Natural killer cell treated with Interleukin-12 subunit alpha and Interleukin-12 subunit beta and Interleukin-15 and Interleukin-18, amount 100 ng/mL, for 72 hours (primary cell): Measurements from ENCODE around the gene KAT14. TPM values are rescaled to one million over a fixed set of nuclear protein-coding genes. Genes with fewer than 3 reads are reported as not detected.
A peak's percentile ranks its signal among the peaks of the same experiment; 100 is the strongest.
"Not testable (repeated sequence)": the region's sequence is repeated elsewhere in the genome, so short reads cannot be mapped to it uniquely, and the experiment has no call there.

Source experiments
- ATAC-seq, 2 donors: fragments of 150-1000 bp; cut with Tn5 transposase in 1 of 2; sonication (Bioruptor Pico), chemical (Tn5 transposase) in 1 of 2; 2 replicates each; pipeline ENCODE4 v1.10.0; 2021
- DNase-seq: peaks from one replicate; pipeline ENCODE4 v3.0.0; 2022; ENCODE audit warnings: low spot score
- H3K27ac Mint-ChIP-seq, 2 donors: 1 replicate in 1 of 2; 2 replicates in 1 of 2; pipeline ENCODE4 v1.8.0; 2022; ENCODE audit warnings: mixed read lengths in 2 of 2, mild to moderate bottlenecking in 1 of 2, moderate library complexity in 1 of 2
- H3K27me3 Mint-ChIP-seq, 2 donors: 1 replicate in 1 of 2; 2 replicates in 1 of 2; pipeline ENCODE4 v1.8.0; 2022; ENCODE audit warnings: mixed read lengths in 2 of 2
- H3K36me3 Mint-ChIP-seq: one replicate; pipeline ENCODE4 v1.8.0; 2022; ENCODE audit warnings: mixed read lengths
- H3K4me1 Mint-ChIP-seq, 2 donors: 1 replicate in 1 of 2; 2 replicates in 1 of 2; pipeline ENCODE4 v1.8.0; 2022; ENCODE audit warnings: low read depth in 2 of 2, mixed read lengths in 2 of 2, mild to moderate bottlenecking in 1 of 2
- H3K4me3 Mint-ChIP-seq: one replicate; pipeline ENCODE4 v1.8.0; 2022; ENCODE audit warnings: mixed read lengths
- H3K9me3 Mint-ChIP-seq: 2 replicates; pipeline ENCODE4 v1.8.0; 2022; ENCODE audit warnings: mixed read lengths
- total RNA-seq, 2 donors: library from RNA; stranded (reverse); gene quantifications; one replicate each; pipeline ENCODE4 v1.2.3, GENCODE V29; 2022

Gene KAT14
- total RNA-seq, 2 donors from 2014 or later, result 10.6 to 11.0 TPM

DNA sequence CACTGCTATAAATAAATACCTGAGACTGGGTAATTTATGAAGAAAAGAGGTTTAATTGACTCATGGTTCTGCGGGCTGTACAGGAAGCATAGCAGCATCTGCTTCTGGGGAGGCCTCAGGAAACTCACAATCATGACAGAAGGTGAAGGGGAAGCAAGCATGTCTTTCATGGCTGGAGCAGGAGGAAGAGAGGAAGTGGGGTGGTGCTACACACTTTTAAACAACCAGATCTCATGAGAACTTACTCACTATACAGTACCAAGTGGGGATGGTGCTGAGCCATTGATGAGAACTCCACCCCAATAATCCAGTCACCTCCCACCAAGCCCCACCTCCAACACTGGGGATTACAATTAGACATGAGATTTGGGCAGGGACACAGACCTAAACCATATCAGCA, 9.1 kb upstream of the KAT14 start:
- not testable (repeated sequence) for DNase-seq, H3K4me1 Mint-ChIP-seq, H3K9me3 Mint-ChIP-seq

DNA sequence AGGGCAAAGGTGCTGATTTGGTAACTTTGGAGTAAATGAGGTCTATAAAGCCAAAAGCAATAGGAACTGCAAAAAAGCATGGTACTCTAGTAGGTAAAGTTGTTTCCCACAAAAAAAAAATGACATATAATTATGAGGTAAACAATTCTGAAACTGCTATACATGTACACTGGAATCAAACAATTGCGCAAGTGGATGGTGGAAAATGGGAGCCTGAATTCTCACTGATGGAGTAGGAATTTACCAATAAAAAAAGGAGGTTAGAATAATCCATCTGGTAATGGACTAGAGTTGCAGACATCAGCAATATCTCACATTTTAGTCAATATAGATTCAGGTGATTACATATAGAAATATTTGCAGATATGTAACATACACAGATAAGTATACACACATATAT, 5.0 kb upstream of the KAT14 start:
- H3K4me3 Mint-ChIP-seq, result no peak overlapping the region
- H3K27me3 Mint-ChIP-seq, result peaks cover 5 to 11% of the 10 kb centered on the region in 2 donors
- H3K36me3 Mint-ChIP-seq, result no peaks in the 10 kb centered on the region
- peaks cover 0 to 8% of the 10 kb centered on the region in 2 donors for H3K4me1 Mint-ChIP-seq
- no peak for ATAC-seq
- DNase-seq, result no peak
- no peaks in the 10 kb centered on the region for H3K9me3 Mint-ChIP-seq
- H3K27ac Mint-ChIP-seq, result no peak overlapping the region

More for the DNA sequence above, 9.1 kb upstream of the KAT14 start:
- ATAC-seq, H3K4me3 Mint-ChIP-seq, H3K27ac Mint-ChIP-seq, H3K36me3 Mint-ChIP-seq: not testable (repeated sequence)
- peaks cover 23 to 24% of the 10 kb centered on the region in 2 donors for H3K27me3 Mint-ChIP-seq

DNA sequence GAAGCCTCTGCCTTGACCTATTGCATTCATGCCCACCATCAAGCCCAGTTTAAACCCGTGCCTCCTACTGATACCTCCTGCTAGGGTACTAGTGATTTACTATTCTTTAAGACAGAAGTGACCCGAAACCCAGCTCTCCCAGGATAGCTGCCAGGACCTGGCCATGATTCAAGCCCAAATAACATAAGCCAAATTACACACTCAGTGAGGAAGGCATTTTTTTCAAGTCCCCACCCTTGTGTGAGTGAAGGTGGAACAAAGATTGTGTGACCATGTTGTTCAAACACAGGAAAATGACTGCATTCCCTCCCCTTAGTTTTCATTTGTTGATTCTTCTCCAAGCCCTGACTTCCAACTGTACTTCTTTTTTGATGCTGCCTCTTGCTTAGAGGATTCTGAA, 3.7 kb upstream of the KAT14 start:
- peaks cover 6 to 11% of the 10 kb centered on the region in 2 donors for H3K4me1 Mint-ChIP-seq

DNA sequence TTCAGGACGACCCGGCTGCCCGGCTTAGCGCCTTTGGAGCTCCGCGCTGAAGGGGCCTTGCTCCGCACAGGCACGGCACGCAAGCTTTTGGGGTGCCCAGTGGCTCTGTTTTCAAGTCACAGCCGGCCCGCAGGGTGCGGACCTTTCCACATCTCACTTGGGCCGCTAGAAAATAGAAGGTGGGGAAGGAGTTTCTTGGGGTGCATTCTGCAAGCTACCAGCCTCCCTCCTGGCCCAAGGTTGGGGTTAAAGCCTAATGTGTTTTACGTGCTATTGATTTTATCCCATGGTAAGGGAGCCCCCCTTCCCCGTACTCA, 561 bp downstream of the KAT14 start:
- Mint-ChIP-seq H3K36me3 (peaks cover 6% of the 10 kb centered on the region), H3K4me3 (peak overlapping the region; percentile 78), H3K27ac (peak overlapping the region; percentile 54 to 83), H3K9me3 (no peaks in the 10 kb centered on the region), H3K4me1 (peaks cover 18 to 30% of the 10 kb centered on the region in 2 donors), H3K27me3 (peaks cover 0 to 4% of the 10 kb centered on the region in 2 donors)
- ATAC-seq (peak in 1 of 2 donors; percentile 0), DNase-seq (no peak)

More for the DNA sequence above, 3.7 kb upstream of the KAT14 start:
- ATAC-seq (no peak), DNase-seq (no peak)
- Mint-ChIP-seq H3K27ac (no peak overlapping the region), H3K9me3 (no peaks in the 10 kb centered on the region), H3K27me3 (peaks cover 5 to 7% of the 10 kb centered on the region in 2 donors), H3K36me3 (no peaks in the 10 kb centered on the region), H3K4me3 (no peak overlapping the region)

DNA sequence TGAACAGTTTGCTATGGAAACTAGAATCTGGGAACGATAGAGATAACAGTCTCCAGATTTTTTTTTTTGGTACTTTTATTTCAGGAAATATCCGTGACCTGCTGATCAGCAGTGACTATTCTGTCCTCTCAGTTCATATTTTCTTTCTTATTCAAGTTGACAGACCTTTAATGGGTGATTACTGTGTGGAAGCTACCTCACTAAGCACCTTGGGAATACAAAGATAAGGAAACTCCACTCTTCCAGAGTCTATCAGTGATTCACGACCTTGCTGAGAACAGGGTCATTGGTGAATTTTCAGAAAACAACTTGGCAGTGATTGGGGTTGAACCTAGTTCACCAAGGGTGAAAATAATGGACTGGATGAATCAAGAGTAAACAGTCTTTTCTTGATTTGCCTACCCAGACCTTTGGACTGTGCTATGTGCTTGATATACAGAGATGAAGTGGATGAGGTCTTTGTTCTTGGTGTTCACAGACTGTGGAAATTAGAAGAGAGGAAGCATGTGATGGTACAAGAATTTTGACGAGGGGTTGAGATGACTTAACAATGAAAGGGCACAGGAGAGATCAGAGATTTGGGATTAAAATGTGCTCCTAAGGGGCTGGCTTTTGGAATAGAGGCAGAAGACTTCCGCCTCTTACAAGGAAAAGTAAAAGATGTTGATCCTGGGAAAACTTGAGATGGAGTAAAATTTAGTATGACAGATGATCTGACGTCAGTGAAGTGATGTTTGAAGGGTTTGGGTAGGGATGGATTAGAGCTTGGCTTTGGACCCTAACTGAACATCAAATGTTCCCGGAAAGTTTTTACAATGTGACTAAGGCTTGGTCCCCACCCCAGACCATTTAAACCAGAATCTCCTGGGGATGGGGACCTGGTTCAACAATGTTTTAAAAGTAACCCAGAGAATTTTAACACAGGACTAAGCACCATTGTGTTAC, 1.2 kb downstream of the KAT14 start:
- ATAC-seq, result no peak
- Mint-ChIP-seq H3K27ac (peak overlapping the region; percentile 54 to 83), H3K9me3 (no peaks in the 10 kb centered on the region), H3K36me3 (peaks cover 6% of the 10 kb centered on the region), H3K27me3 (peaks cover 0 to 1% of the 10 kb centered on the region in 2 donors), H3K4me3 (peak overlapping the region; percentile 78), H3K4me1 (peaks cover 18 to 30% of the 10 kb centered on the region in 2 donors)
- no peak for DNase-seq

DNA sequence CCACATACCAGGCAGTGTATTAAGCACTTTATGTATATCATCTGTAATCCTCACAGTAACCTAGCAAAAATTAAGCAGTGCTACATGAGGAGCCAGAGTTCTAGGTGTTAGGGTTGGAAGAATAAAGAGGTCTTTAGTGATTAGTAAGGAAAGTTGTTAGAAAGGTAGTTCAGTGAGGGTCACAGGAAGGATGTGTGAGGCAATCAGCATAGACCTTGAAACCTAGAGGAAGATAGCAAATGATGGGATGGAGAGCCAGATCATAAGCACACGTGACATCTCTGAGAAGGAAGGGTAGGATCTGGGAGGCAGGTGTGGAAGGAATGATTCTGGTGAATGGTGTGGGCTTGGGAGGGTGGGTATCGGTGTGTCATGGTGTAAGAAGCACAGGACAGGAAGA, 2.2 kb downstream of the KAT14 start:
- Mint-ChIP-seq H3K27ac (no peak overlapping the region), H3K36me3 (peaks cover 6% of the 10 kb centered on the region), H3K9me3 (no peaks in the 10 kb centered on the region), H3K27me3 (no peaks in the 10 kb centered on the region), H3K4me1 (peaks cover 18 to 30% of the 10 kb centered on the region in 2 donors), H3K4me3 (no peak overlapping the region)
- ATAC-seq (no peak), DNase-seq (no peak)

DNA sequence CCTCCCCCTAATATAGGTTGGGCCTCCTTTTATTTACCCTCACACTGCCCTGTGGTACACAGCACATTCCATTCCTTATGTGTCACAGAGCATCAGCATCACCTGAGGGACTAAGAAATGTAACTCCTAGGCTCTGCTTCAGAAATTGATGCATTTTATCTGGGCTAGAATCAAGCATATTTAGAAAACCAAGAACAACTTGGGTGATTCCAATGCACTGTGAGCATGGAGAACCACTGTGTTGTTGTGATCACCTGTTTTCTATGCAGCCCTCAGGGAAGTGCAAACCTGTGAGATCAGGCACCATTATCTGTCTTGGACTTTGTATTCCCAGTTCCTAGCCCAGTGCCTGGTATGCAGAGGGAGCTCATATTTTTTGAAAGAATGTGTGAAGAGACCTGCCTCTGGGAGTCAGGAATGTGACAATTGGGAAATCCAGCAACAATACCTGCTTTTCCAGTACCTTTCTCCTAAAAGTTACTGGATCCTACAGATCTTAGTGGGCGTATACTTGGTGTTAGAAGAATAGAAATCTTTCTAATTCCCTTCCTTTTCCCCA, 7.0 kb downstream of the KAT14 start:
- Mint-ChIP-seq H3K27me3 (no peaks in the 10 kb centered on the region), H3K4me1 (peaks cover 6 to 17% of the 10 kb centered on the region in 2 donors), H3K9me3 (no peaks in the 10 kb centered on the region), H3K36me3 (peaks cover 6% of the 10 kb centered on the region), H3K4me3 (no peak overlapping the region), H3K27ac (no peak overlapping the region)
- no peak for ATAC-seq
- no peak for DNase-seq

DNA sequence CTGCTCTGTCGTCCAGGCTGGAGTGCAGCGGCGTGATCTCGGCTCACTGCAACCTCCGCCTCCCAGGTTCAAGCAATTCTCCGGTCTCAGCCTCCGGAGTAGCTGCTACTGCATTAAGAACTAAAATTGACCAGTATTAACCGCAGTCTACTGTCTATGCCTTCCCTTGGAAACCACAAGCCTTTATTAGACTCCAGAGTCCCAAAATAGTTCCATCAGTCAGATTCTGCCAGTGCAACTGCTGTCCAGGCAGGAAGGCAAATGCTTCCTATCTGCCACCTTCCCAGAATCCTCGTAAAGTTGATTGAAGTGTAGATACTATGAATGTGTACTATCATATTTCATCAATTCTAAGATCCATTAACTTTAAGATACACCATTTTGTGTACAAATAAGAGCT, 16.7 kb downstream of the KAT14 start:
- no peak for ATAC-seq
- DNase-seq, result no peak
- H3K9me3 Mint-ChIP-seq, result no peaks in the 10 kb centered on the region
- H3K27ac Mint-ChIP-seq, result no peak overlapping the region
- peaks cover 6% of the 10 kb centered on the region for H3K36me3 Mint-ChIP-seq
- no peaks in the 10 kb centered on the region for H3K27me3 Mint-ChIP-seq
- H3K4me3 Mint-ChIP-seq, result no peak overlapping the region
- H3K4me1 Mint-ChIP-seq, result peaks cover 0 to 8% of the 10 kb centered on the region in 2 donors

DNA sequence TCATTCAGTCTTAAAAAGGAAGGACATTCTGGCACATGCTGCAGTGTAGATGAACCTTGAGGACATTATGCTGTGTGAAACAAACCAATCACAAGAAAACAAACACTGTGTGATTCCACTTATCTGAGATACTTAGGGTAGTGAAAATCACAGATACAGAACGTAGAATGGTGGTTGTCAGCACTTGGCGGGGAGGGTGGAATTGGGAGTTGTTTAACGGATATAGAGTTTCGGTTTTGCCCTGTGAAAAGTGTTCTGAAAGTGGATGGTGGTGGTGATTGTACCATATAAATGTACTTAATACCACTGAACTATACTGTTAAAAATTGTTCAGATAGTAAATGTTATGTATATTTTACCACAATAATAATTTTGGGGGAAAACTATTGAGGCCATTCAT, 18.4 kb downstream of the KAT14 start:
- no peak overlapping the region for H3K4me3 Mint-ChIP-seq
- H3K27ac Mint-ChIP-seq, result no peak overlapping the region
- no peaks in the 10 kb centered on the region for H3K27me3 Mint-ChIP-seq
- H3K4me1 Mint-ChIP-seq, result peaks cover 0 to 5% of the 10 kb centered on the region in 2 donors
- no peaks in the 10 kb centered on the region for H3K9me3 Mint-ChIP-seq
- no peak for DNase-seq
- peaks cover 6% of the 10 kb centered on the region for H3K36me3 Mint-ChIP-seq
- ATAC-seq, result no peak

DNA sequence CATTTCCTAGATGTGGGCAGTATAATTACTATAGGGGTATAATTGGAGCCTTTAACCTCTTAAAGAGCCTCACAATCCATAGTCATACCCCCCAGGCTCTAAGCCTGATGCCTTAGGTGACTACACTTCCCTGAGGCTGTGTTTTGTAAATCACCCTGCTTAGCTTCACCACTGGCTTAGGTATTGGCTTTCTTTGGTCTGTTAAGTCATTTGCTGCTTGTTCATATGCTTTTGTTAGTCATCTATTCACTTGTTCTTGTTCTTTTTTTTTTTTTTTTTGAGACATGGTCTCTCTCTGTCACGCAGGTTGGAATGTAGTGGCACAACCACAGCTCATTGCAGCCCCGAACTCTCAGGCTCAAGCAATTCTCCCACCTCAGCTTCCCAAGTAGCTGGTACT, 26.7 kb downstream of the KAT14 start:
- H3K27ac Mint-ChIP-seq, result peak overlapping the region in 1 of 2 donors; percentile 48
- H3K4me3 Mint-ChIP-seq, result no peak overlapping the region
- H3K27me3 Mint-ChIP-seq, result no peaks in the 10 kb centered on the region
- H3K9me3 Mint-ChIP-seq, result no peaks in the 10 kb centered on the region
- H3K4me1 Mint-ChIP-seq, result peaks cover 22 to 26% of the 10 kb centered on the region in 2 donors
- ATAC-seq, result no peak
- no peak for DNase-seq
- peaks cover 15% of the 10 kb centered on the region for H3K36me3 Mint-ChIP-seq

DNA sequence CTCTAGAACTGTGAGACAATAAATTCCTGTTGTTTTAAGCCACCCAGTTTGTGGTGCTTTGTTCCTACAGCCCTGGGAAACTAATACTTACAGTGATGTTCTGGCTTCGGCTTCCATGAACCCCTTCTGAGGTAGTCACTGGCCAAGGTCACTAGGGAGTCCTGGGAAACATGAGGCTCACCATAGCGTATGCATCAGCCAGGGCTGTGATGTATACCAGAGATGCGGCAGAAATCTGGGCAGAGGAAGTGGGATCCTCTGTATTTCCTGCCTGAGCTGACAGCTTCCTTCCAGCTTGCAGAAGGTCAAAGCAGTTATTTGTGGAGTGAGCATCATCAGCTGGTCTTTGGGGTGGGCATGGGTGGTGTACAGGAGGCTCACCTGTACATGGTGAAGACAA, 27.9 kb downstream of the KAT14 start:
- Mint-ChIP-seq H3K9me3 (no peaks in the 10 kb centered on the region), H3K36me3 (peaks cover 15% of the 10 kb centered on the region), H3K27ac (peak overlapping the region in 1 of 2 donors; percentile 75), H3K27me3 (no peaks in the 10 kb centered on the region), H3K4me3 (no peak overlapping the region), H3K4me1 (peaks cover 22 to 30% of the 10 kb centered on the region in 2 donors)
- no peak for DNase-seq
- ATAC-seq, result peak in 1 of 2 donors; percentile 38

DNA sequence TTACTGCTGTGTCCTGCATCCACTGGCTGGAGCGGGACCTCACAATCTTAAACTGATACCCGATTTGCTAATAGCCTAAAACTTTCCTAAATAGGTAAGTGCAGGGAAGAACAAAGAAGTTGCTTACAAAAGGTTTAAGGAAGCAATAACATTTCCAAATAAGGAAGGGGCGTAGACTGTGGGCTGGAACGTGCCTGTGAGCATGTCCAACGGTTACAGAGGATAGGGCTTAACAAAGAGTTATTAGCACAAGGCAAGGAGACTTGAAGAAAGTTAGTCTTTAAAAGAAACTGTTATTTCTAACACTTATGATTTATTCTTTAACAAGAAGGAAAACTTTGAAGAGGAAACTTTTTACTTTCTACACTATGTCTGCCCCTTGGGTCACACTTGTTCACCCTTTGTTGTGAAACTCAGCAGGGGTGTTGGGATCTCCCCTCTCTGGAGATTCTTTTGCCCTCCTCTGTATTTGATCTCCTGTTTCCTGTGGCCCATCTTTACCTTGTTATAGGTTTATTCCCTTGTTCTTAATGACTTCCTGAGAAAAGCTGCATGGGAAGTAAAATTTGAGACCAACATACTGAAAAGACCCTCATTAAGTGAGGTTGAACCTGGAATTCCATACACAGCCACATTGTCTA, 28.7 kb downstream of the KAT14 start:
- peaks cover 15% of the 10 kb centered on the region for H3K36me3 Mint-ChIP-seq
- ATAC-seq (no peak), DNase-seq (no peak)
- H3K27me3 Mint-ChIP-seq, result no peaks in the 10 kb centered on the region
- peak overlapping the region in 1 of 2 donors; percentile 75 for H3K27ac Mint-ChIP-seq
- H3K9me3 Mint-ChIP-seq, result no peaks in the 10 kb centered on the region
- H3K4me3 Mint-ChIP-seq, result no peak overlapping the region
- peaks cover 22 to 30% of the 10 kb centered on the region in 2 donors for H3K4me1 Mint-ChIP-seq

DNA sequence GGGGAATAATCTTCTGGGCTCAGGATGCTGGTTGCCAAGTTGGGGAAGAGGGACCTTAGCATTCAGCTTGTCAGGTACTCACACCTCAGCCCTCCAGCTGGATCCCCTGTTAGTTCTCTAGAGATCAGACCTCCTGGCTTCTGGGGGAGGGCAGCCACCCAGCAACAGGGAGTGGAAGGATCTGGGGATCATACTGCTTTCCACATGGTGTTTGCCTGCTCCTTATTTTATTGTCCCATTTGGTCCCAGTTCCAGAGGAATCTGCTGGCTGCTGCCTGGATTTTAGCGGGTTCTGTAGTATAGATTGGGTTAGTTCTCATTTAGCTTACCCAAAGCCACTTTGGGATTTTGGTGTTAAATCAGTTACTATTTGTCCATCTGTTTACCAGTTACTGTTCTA, 29.3 kb downstream of the KAT14 start:
- peaks cover 14% of the 10 kb centered on the region for H3K36me3 Mint-ChIP-seq
- H3K4me1 Mint-ChIP-seq, result peaks cover 22 to 30% of the 10 kb centered on the region in 2 donors
- ATAC-seq, result no peak
- H3K9me3 Mint-ChIP-seq, result no peaks in the 10 kb centered on the region
- no peak for DNase-seq
- no peak overlapping the region for H3K4me3 Mint-ChIP-seq
- H3K27ac Mint-ChIP-seq, result peak overlapping the region in 1 of 2 donors; percentile 75
- no peaks in the 10 kb centered on the region for H3K27me3 Mint-ChIP-seq

DNA sequence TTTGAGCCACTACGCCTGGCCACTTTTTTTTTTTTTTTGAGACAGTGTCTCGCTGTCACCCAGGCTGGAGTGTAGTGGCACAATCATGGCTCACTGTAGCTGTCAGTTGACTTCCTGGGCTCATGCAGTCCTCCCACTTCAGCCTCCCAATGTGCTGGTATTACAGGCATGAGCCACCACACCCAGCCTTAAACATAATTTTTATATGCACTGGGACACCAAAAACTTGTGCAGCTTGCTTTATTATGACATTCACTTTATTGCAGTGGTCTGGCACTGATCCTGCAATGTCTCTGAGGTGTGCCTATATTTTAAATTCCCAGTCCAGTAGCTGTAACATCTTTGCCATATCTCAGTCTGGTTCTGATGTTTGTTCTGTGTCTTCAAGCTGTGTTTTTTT, 34.7 kb downstream of the KAT14 start:
- Mint-ChIP-seq H3K4me1 (peaks cover 10 to 12% of the 10 kb centered on the region in 2 donors), H3K4me3 (no peak overlapping the region), H3K9me3 (no peaks in the 10 kb centered on the region), H3K27me3 (no peaks in the 10 kb centered on the region), H3K27ac (no peak overlapping the region), H3K36me3 (no peaks in the 10 kb centered on the region)
- ATAC-seq, result no peak
- DNase-seq, result no peak
